HT-29 (cell line): ENCODE measurements around the gene UIMC1. TPM values are rescaled to one million over a fixed set of nuclear protein-coding genes. Genes with fewer than 3 reads are reported as not detected.

ENCODE experiments used
- DNase-seq: peaks from one replicate; pipeline ENCODE4 v3.0.0-alpha.2; 2015; ENCODE audit warnings: low spot score
- total RNA-seq: library from RNA; depleted of rRNA; stranded (reverse); fragments of >200 nt; shearing (Covaris generic); gene quantifications from 2 replicates; pipeline ENCODE4 v1.2.3, GENCODE V29; 2014

Gene UIMC1
- total RNA-seq, 1 experiment from 2014 or later, result 24.1 TPM

DNA sequence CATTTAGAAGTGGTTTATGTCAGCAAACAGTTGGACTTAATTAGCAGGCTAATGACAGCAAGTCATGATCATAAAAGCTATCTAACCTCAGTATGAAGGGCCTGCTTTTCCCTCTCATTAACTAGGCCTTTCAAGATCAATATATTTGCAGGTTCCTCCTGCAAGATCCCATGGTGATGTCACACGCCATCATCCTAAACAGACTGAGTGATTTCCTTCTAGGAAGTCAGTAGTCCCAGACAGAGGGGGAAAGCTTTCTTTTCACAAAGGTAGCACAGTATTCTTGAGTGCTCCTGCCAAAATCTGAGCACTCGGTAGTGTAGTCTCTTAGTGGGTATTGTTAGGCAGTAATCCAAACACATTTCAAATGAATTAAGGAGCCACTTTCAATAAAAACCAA is 52.5 kb downstream of the UIMC1 start:
- DNase-seq, result no peak

- no peak for DNase-seq
These were observed 53.9 kb downstream of the UIMC1 start for GRCh38 chr5:176952531-176953193.

- DNase-seq, result no peak
These were observed 58.1 kb downstream of the UIMC1 start for GRCh38 chr5:176948458-176948857.

DNA sequence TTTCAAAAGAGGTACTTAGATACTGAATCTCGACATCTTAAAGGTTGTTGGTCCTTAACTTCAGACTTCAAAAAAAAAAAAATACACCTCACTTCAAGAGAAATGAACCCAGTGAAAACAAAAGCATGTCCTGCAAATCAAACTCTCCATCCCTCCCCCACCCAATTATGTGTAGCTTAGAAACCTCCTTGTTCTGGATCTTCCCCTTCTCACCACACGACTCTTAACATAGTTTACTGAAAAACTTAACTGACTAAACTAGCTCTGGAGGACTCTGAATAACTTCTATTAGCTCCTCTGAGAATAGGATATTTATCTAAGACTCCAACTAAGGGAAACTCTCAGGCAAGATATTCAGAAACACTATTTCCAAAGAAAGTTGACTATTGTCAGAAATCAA is 58.7 kb downstream of the UIMC1 start:
- no peak for DNase-seq

DNA sequence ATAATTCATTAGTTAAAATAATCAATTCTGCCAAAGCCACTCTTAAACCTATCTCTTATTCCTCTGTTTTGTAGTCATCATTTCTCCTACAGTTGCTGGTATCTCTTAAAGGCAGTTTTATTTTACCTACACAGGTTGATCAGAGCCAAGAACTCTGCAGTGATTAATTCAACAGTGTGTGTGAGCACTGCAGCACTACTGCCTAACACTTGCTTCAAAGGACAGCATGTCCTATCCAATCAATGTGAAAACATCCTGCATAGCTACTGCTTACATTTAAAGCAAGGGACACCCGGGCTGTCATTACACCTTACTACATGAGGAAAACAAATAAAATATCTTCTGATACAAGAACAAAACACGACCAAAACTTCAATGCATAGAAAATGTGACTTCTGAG is 62.3 kb downstream of the UIMC1 start:
- DNase-seq, result no peak

GRCh38 chr5:176943816-176944215 is 62.8 kb downstream of the UIMC1 start:
- no peak for DNase-seq

DNA sequence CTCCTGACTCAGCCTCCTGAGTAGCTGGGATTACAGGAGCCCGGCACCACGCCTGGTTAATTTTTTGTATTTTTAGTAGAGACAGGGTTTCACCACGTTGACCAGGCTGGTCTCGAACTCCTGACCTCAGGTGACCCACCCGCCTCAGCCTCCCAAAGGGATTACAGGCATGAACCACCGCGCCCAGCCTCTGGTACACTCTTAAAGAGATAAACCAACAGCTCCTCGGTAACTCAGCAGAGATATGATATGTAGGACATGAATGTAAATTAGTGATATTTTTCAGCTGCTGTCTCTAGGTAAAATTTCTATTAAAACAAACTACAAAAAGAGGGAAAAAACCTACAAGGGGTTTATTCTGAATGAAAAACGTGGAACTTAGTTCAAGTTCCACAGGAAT is 64.6 kb downstream of the UIMC1 start:
- DNase-seq, result no peak

DNA sequence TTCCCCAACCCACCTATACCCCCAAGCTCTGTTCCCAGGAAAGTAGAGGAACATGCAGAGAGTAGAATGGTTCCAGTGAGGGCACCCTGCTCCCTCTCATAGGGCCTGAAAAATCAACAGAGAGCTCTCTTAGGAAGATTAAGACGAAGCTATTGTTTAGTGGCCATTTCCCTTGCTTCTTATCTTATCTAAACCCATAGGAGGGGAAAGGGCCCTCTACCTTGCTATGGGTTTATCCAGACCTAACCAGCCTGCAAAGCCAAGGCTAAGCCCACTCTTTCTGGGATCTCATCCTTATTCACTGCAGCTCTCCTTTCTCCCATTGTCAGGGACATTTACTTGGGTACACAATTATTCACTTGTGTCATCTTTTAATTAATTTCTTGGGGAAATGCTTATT is 68.1 kb downstream of the UIMC1 start:
- DNase-seq, result no peak

GRCh38 chr5:176935017-176935416 is 71.6 kb downstream of the UIMC1 start:
- DNase-seq, result no peak

DNA sequence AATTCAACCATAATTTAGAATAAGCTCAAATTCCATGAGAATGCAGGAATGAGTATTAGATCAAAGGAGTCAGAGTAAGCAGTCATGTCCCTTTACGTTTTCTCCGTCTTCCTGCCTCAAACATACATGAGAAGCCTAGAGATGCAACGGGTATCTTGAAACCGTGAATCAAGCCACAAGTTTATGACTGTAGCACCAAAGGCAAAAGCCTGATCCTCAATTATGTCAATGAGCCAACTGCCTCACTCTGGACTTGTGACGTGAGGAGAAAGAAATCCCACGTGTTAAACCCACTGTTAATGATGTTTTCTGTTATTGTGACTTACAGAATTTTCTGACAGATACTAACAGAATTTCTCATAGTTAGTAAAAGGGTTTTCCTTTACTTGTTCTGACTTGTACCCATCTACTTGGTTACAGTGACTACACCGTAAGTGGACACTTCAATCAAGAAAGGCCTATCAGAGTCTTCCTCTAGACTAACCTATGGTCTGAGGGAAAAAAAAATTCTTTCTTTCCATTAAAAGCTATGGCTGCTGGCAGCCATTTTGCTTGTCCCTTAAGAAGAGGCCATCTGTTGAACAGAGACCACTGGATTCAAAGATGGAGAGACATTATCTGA is 72.2 kb downstream of the UIMC1 start:
- DNase-seq, result no peak

GRCh38 chr5:176929654-176930053 is 76.9 kb downstream of the UIMC1 start:
- no peak for DNase-seq

GRCh38 chr5:176927562-176927961 is 79.0 kb downstream of the UIMC1 start:
- DNase-seq, result no peak

DNA sequence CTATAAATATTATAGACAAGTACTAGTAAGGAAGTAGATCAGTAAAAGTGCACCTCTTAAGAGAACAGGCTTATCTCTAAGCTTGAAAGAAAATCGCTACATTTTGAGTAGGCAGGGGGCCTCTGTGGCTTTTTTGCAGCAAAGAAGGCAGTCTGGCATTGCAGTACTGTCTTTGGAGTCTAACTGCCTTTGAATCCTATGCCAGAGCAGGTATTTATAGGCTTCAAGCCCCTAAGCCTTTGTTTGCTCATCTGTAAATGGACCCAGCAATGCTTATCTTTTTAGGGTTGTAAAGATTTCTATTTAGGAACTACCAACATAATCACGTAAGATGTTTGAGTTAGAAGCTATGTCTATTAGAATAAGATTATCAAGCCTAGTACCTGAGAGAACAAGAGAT is 83.8 kb downstream of the UIMC1 start:
- no peak for DNase-seq

DNA sequence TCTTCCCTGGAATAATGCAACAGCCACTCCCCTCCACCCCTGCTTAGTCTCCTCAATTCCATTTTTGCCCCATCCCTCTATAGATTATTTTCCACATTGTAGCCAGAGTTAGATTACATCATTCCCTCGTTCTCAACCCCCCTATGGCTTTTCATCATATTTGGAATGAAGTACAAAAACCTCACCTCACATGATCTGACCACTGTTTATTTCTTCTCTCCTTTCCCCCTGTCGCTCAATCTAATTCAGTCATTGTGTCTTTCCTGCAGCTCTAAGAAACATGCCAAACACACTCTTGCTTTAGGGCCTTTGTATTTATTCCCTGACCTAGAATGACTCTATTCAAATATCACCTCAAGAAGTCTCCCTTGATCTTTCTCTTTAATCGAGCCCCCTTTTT is 84.9 kb downstream of the UIMC1 start:
- DNase-seq, result no peak

GRCh38 chr5:176918613-176919012 is 88.0 kb downstream of the UIMC1 start:
- DNase-seq, result no peak

DNA sequence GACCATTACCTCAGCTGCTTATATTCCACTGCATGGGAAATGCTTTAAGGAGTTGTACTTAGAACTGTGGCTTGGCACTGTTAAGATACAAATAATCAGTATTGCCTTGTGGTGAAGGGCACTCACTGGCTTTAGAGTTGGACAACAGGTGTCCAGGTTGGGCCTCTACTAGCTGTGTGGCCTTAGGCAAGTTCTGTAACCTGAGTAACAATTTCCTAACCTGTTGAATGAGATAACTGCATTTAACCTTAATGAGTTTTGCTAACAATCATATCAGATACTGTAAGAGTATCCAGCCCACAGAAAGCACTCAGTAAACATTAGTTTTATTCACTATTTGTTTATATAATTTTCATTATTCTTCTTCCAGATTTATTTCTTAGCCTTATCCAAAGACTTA is 90.2 kb downstream of the UIMC1 start:
- no peak for DNase-seq

DNA sequence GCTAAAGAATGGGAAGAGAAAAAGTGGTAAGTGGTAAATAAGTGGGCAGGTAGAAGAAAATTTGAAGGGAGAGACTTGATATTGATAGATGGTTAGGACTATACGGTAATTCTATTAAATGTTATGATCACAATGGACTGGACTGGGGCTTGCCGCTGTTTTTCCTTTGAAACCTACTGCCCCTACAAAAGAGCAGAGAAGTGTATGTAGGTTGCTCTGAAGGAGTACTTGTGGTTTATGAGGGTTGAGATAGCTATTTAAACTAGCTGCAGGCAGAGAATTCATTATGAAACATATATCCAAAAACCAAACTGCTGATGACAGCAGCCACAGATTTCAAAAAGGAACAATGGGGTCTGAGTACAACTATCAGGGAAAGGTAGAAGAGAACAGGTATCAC is 90.7 kb downstream of the UIMC1 start:
- DNase-seq, result no peak

DNA sequence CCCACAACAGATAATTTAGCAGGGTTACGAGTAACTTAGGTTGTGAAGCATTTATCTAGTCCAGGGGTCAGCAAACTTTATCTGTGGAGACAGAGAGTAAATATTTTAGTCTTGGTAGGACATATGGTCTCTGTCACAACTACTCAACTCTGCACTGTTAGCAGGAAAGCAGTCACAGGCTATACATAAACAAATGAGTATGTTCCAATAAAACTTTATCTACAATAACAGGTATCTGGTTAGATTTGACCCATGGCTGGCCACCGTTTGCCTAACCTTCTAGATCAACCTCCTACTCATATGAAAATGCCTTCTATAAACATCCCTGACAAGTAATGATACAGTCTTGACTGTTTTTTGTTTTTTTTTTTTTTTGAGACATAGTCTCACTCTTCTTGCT is 94.5 kb downstream of the UIMC1 start:
- DNase-seq, result no peak

DNA sequence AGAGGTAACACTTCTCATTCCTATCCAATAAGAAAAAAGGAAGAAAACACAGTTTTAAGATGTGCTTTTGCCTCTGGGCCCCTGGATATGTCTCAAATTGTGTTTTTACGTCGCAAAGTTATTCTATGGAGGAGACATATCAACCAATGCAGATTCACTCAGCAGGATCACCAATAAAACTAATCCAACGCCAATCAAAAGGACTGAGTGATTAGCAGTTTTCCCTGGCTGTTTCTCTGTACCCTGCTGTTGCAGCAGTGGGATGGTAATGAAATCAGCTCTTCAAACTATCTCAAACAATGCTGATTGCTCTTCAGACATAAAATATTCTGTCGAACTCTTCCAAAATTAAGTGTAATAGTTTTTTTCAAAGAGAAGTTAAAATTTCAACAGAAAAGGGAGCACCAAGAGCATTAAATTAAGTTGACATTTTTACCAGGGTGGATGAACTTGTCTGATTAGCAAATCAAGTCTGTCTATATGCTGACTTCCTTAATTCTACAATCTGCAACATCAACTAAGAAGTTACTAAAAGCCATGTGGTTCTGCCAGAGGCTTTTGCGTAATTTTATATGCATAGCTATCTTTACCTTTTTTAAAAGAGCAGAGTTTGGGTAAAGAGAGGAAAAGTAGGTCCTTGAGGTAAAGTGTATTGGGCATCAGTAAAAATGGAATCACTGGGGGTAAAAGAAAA is 97.8 kb downstream of the UIMC1 start:
- DNase-seq, result no peak

DNA sequence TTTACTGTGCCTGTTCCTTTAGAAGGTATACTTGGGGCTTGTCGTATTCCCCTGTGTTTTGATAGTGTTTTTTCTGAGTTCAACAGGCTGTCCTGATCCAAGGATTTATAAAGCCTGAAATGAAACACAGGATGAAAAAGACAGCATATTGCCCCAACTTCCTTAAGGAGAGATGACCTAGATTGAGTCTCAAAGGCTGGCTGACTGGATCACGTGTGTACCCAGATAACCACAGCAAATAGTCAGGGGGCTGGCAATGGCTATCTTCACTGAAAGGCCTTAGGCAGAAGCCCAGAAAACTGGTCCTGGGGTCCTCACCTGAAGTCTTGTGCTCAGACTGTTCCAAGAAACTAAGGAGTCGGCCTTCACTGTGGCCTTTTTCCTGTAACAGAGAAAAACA is 99.8 kb downstream of the UIMC1 start:
- no peak for DNase-seq

DNA sequence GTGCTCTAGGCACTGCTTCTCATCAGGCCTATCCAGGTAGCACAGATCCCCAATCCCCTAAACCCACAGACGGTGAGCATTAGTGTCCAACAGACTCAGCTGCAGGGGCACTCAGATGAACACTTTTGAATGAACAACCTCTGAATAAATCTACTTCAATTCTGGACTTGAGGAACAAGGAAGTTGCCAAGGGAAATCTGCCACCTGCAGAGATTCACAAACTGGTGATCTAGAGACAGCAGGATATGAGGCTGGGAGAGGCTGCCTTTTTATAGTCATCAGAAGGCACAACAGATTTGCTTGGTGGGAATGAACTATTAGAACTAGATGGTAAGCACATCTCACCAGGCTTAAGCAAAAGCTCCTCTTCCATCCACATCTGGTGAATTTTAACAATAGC is 100.5 kb downstream of the UIMC1 start:
- DNase-seq, result no peak

GRCh38 chr5:176904276-176904675 is 102.3 kb downstream of the UIMC1 start:
- DNase-seq, result no peak
